Fibroblast of villous mesenchyme (primary cell): ENCODE measurements around the gene SYNPO. TPM values are rescaled to one million over a fixed set of nuclear protein-coding genes. Genes with fewer than 3 reads are reported as not detected.

ENCODE experiments used
- DNase-seq: peaks from one replicate; pipeline ENCODE4 v3.0.0-alpha.2; 2010; ENCODE audit warnings: low read depth
- H3K4me3 ChIP-seq: 2 replicates; pipeline ENCODE4 v1.5.1; 2011; ENCODE audit warnings: low read depth, mild to moderate bottlenecking, low read length
- total RNA-seq: library from RNA; depleted of rRNA; stranded (reverse); fragments of >200 nt; gene quantifications from 2 replicates; pipeline ENCODE4 v1.2.3, GENCODE V29; 2012
- TF ChIP-seq, protein P1 (sequence below): IDR thresholded peaks from 2 replicates; pipeline ENCODE4 v1.5.1; 2012; ENCODE audit warnings: low read depth, mild to moderate bottlenecking, low read length; ENCODE audit not compliant: insufficient read depth

SYNPO gene
- total RNA-seq, 1 donor, result 7.3 TPM

DNA sequence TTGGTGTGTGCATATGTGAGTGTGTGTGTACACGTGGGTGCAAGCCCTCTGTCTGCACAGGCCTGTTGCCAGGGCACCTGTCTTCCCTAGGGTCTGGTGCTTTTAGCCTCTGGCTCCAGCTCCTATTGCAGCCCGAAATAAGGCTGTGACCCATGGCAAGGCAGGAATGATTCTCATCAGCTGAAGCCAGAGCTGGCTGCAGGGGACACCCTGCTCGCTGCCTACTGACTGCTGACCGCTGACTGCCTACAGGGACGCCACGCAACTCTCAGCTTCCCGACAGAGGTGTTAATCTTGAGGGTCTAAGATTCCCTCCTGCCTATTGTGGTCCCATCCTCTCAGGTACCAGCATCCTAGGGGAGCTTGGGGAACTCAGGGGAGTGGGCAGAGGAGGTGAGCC, 20.6 kb downstream of the SYNPO start, which contains the start of gene MYOZ3:
TSS of gene MYOZ3 (plus strand) at position 166 of the 400 bp plus-strand sequence. CDS start 1,691 bp downstream, outside the sequence.
- no peak for DNase-seq
- TF ChIP-seq, protein P1, sequence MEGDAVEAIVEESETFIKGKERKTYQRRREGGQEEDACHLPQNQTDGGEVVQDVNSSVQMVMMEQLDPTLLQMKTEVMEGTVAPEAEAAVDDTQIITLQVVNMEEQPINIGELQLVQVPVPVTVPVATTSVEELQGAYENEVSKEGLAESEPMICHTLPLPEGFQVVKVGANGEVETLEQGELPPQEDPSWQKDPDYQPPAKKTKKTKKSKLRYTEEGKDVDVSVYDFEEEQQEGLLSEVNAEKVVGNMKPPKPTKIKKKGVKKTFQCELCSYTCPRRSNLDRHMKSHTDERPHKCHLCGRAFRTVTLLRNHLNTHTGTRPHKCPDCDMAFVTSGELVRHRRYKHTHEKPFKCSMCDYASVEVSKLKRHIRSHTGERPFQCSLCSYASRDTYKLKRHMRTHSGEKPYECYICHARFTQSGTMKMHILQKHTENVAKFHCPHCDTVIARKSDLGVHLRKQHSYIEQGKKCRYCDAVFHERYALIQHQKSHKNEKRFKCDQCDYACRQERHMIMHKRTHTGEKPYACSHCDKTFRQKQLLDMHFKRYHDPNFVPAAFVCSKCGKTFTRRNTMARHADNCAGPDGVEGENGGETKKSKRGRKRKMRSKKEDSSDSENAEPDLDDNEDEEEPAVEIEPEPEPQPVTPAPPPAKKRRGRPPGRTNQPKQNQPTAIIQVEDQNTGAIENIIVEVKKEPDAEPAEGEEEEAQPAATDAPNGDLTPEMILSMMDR, result no peak
- no peak within 1 kb of the TSS for H3K4me3 ChIP-seq

DNA sequence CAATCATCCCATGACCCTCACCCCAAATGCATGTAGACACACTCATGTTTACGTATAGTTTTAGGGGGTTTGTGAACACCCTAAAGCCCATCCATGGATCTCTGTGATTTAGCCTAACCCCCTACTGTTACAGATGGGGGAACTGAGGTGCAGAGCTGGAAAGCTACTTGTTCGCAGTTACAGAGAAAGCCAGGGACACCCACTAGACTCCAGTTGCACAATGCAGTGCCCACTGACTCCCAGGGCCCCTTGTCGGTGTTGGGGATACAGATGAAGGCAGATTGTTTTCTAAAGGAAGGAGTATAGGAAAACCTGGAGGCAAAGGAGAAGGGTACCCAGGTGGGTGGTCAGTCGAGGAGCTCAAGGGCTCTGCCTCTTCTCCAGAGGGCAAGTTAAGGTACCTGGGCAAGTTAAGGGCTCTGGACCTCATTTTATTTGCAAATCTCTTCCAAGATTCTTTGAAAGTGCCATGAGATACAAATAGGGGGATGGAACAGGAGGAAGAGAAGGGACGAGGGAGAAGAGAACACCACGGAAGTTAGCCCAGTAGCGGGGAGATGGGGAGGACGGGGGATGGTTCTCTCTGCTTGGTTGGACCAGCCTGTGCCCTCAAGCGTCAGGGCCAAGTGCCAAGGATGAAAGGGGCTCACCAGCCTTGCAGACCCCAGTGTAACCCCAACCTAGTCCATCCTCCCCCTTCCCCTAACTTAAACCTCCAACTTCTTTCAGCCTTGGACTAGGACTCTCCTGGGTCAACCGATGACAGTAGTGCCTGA, 21.5 kb downstream of the SYNPO start:
- H3K4me3 ChIP-seq, result no peak overlapping the region
- TF ChIP-seq, protein P1, result no peak
- DNase-seq, result no peak

DNA sequence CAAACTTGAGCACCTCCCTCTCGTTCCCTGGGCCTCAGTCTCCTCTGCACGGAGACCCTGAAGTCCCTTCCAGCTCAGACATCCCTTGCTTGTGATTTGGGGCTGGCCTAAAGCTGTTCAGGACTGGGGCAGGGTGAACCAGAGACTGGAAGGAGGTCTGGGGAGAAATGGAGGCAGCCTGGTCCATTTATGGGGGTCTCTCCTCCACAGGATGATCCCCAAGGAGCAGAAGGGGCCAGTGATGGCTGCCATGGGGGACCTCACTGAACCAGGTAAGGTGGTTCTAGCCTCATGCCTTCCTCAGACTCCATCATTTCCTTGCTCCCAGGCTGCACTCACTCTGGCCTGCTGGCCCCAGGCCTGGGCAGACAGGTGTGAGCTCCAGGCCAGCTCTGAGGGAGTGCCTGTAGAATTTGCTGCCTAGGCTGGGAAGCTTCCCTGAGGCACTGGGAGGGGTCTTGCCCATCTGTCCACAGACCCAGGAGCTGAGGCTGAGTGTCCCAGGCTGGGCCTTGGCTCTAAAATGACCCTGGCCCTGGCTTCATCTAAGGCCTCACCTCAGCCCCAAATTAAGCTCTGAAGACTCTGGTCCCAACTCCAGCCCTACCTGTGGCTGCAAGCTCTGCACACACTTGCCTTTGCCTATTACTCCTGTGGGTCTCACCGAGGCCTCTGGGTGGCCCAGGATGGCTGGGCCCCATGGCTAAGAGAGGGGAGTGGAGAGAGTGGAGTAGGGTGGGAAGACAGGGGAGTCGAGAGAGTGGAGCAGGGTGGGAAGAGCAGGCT, 22.5 kb downstream of the SYNPO start:
- TF ChIP-seq, protein P1, result no peak

DNA sequence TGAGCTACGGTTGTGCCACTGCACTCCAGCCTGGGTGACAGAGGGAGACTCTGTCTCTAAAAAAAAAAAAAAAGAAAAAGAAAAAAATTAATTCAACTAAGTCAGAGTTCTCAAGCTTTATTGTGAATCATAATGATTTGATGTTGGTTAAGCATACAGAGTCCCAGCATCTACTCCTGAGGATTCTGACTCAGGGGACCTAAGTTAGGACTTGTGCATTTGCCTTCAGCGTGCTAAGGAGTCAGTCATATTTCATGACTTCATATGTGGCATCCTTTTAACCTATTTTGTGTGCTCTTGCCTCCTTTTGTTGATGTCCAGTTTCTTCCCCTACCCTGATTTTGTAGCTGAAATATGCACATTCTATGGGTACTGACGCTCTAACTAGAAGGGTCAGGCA, 23.5 kb downstream of the SYNPO start:
- DNase-seq, result no peak
- TF ChIP-seq, protein P1, result no peak
- H3K4me3 ChIP-seq, result no peak overlapping the region

More for the DNA sequence above, 22.5 kb downstream of the SYNPO start:
- no peak for DNase-seq
- H3K4me3 ChIP-seq, result no peak overlapping the region

DNA sequence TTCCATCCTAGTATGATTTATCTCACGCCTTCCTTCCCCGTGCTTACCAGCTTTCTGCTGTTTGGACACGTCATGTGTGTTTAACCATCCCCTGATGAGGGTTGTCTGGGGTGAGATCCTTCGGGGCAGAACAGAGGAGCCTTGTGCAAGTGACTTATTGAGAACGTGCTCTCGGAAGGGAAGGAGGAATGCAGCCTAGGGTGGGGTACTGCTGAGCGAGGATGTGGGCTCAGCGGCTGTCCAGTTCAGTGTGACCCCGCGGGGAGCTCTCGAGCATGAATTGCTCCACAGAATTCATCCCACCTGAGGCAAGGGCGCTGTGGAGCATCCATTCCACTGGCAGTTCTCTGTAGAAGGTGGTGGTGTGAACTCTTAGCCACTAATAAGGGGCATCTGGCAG, 24.6 kb downstream of the SYNPO start:
- H3K4me3 ChIP-seq, result no peak overlapping the region
- TF ChIP-seq, protein P1, result no peak
- DNase-seq, result no peak

DNA sequence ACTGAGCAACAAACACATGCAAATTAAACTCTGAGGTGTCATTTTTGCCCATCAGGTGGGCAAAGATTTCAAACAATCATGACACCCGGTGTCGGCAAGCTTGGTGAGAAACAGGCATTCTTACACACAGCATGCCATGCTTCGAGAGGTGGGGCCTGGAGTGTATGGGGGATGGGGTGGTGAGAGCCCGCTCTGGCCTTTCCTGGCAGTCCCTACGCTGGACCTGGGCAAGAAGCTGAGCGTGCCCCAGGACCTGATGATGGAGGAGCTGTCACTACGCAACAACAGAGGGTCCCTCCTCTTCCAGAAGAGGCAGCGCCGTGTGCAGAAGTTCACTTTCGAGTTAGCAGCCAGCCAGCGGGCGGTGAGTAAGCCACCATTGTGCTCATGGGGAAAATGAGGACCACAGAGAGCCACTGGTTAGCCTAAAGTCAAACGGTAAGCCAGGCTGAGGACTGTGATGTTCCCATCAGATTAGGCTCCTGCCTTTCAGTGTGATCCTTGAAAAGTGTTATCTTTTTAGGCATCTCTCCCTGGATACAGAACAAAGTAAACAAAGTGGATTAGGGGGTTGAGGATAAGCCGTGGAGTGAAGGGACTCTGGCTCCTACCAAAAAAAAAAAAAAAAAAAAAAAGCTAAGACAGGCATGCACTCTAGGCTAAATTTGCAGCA, 30.0 kb downstream of the SYNPO start:
- DNase-seq, result no peak
- no peak overlapping the region for H3K4me3 ChIP-seq
- TF ChIP-seq, protein P1, result no peak
